Skin epidermis (tissue), 12 donors: Measurements from ENCODE around the gene GOT1.

Experiments
- H3K27ac ChIP-seq, 21 experiments: fragments of 200-600 bp; sonication (generic) in 11 of 21; one replicate each; pipeline ENCODE4 v1.5.0; 2020; ENCODE audit warnings: mild to moderate bottlenecking in 3 of 21, inconsistent platforms in 2 of 21, moderate library complexity in 2 of 21
- H3K4me3 ChIP-seq, 7 experiments: fragments of 200-600 bp; sonication (generic) in 2 of 7; one replicate each; pipeline ENCODE4 v1.5.0; 2020; ENCODE audit warnings: inconsistent platforms in 2 of 7, mild to moderate bottlenecking in 2 of 7, moderate library complexity in 1 of 7

The GOT1 gene

DNA sequence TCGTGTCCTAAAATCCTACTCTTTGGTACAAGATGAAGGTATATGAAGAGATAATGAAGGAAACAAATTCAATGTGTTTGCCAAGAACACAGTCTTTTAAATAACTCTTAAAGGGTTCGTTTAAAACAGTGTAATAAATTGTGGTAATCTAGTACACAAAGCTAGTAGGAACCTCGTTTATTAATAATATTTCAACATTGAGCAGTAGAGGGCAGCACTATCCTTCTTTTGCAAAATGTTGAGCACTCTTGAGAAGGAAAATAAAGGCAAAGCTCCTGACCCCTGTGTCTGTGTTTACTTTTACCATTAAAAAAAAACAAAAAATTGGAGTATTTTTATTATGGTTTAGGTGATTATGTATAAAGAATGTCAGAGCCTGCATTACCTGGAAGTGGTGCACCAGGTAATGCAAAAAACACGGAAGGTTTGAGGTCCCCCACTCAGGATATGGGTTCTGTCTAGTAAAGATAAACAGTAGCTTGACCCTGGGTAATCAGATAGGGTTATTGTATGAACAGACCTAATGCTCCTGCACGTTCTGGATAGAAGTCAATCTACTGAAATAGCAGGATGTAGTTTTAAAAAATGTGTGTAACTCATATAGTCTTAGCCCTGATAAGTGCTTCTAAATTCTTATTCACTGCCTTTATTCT is 5.7 kb upstream of the GOT1 start:
- H3K4me3 ChIP-seq: no peak overlapping the region
- no peak overlapping the region for H3K27ac ChIP-seq

DNA sequence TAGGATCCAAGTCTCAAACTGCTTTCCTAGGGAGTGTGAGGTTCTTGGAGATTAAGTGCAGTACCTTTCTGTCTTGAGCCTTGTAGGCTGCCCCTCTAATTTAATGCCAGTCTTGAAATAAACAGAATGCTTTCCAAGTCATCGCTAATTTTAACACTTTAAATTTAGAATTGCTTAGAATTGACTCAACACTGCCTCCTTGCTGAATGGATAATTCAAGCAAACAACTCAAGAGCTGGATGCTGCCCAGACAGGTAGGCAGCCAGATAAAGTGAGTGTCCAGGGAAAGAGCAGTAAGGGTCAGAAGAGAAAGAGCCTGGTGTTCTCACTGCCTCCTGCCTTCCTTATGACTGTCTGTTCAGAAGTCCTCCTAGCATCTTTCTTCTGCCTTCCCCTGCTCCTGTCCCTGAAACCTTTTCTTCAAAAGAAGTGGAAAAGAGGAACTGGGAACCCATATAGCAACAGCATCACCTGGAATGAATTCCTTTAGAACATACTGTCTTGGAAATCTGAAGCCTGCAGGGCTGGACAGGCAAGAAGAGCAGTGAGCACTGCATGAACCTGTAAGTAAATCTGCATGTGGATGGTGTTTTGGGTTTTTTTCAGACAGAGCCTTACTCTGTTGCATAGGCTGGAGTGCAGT is 3.1 kb upstream of the GOT1 start:
- Histone ChIP-seq H3K27ac (no peak overlapping the region), H3K4me3 (no peak overlapping the region)

DNA sequence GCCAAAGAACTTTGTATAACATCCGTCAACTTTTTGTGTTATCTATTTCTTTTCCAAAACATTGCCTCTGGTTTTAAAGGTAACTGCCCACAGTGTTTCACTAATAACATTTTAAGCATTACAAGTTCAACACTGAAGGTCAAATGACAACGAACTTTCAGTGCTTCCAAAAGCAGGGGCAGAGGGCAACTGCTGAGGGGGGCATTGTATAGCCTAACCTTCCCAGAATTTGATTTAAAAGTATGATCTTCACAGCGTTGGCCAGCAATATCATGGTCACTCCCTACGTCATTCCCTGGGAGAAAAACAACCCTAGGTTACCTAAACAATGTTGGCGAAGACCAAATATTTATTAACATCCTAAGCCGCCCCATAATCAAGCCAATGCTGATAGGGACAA is 2.5 kb upstream of the GOT1 start:
- H3K27ac ChIP-seq: no peak overlapping the region

DNA sequence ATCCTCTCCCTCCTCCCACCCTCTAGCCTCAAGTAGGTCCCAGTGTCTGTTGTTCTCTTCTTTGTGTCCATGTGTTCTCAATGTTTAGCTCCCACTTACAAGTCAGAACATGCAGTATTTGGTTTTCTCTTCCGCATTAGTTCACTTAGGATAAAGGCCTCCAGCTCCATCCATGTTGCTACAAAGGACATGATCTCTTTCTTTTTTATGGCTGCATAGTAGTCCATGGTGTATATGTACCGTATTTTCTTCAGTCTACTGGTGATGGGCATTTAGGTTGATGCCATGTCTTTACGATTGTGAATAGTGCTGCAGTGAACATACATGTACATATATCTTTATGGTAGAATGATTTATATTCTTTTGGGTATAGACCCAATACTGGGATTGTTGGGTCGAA is 1.6 kb upstream of the GOT1 start:
- Histone ChIP-seq H3K4me3 (no peak overlapping the region), H3K27ac (peak overlapping the region in 2 of 21 experiments; percentile 11 to 83)

More for the DNA sequence above, 2.5 kb upstream of the GOT1 start:
- no peak overlapping the region for H3K4me3 ChIP-seq

DNA sequence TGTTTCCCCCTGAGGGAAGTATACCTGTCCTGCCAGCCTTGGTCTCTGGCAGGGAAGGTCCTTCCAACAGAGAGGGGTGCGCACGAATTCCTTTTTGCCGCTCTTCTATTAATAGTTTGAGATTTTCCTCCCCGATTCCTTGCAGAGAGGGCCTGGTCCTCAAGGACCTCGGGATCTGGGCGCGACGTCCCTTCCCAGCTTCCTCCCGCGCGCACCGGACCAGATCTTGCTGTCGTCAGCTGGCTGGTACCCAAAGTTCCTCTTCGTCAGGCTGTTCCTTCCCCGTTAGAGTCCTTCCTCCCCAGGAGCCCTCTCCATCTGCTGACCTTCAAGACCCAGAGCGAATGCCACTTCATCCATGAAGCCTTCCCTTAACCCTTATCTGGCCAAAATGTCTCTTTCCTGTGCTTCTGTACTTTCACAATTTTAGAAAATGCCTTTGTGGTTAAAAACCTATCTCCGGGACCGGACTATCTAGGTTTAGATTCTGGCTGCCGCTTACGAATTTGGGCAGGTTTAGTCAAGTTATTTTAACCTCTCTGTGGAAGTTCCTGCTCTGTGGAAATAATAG is 851 bp upstream of the GOT1 start:
- Histone ChIP-seq H3K4me3 (peak overlapping the region; percentile 50 to 91 (median 82)), H3K27ac (peak overlapping the region; percentile 71 to 97 (median 92))

DNA sequence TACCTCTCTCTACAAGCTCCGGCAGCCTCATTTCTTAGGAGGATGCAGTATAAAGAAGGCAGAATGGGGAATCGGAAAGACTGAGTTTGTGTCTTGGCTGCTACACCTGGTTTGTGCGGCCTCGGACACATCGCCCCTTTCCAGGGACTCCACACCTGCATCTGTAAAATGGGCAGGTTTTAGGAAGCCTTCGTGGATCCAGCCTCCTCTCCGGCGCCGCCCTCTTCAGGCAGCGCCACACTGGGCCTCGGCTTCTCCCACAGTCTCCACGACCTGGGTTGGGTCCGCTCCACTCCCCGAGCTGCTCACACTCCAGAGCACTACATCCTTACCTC is 341 bp downstream of the GOT1 start:
- H3K4me3 ChIP-seq: peak overlapping the region; percentile 50 to 91 (median 82)

DNA sequence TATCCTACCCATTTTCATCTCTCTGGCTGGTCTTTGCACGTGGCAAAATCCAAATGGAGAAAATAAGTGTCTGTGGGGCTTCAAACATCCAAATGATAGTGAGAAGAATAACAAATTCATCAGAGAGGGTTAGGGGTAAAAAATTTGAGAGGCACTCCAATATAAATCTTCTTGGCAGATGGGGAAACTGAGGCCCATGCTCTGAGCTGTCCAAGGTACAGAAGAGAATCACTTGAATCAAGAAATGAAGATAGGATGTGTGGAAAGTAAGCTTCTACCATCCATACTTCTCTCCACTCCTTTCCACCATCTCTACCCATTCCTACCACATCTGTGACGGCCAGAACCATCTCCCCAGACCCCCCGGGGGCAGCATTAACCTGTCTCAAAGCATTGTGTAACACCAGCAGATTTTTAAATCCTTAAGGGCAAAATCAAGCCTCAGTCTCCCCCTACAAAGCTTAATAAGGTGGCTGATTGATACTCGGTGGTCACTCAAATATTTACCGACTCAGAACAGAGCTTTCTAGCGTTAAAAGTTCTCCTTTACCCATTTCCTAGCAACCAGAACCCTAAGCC is 818 bp downstream of the GOT1 start:
- H3K4me3 ChIP-seq: peak overlapping the region; percentile 50 to 91 (median 82)
- peak overlapping the region in 15 of 21 experiments; percentile 19 to 93 (median 80) for H3K27ac ChIP-seq

More for the DNA sequence above, 341 bp downstream of the GOT1 start:
- H3K27ac ChIP-seq: peak overlapping the region in 19 of 21 experiments; percentile 19 to 93 (median 80)

DNA sequence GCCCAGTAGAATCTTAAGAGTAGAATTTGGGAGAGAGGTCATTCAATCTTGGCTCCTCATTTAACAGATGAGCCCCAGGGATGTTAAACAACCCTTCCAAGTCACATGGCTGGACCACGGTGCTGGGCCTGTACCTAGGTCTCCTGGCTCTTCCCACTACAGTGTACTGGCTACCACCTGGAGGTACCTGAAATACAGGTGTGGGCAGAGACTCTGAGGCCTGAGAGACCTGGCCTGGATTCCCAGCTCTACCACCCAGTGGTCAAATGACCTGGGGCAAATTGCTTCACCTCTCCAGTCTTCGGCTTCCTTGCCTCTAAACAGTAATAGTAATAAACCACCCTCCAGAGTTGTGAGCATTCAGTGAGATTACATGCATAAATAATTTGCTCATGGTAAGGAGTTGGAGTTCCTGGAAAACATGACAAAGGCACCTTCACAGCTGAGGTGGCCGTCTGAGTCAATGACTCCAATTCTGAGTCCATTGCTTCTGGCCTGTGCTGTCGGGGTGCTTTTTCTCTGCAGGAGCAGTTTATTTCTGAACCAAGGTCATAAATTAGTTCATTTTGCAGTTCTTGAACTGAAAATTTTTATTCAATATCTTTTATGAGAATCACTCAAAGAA is 2.7 kb downstream of the GOT1 start:
- Histone ChIP-seq H3K4me3 (no peak overlapping the region), H3K27ac (no peak overlapping the region)

DNA sequence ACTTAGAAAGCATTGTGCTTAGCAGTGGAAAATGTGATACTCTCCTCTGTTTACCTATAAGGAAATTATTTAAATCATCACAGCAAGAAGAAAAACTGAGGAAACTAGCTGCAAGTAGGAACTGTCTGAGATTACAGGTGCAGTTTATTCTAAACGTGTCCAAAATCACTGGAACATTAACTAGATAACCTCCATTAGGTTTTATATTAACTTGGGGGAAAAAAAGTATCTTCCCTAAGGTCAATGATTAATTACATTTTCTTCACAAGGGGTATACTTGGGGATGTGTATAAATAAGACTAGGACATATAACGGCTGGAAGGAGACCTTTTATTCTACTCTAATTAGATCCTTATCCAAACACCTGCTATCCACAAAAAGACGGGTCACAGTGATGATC is 3.7 kb downstream of the GOT1 start:
- no peak overlapping the region for H3K27ac ChIP-seq

DNA sequence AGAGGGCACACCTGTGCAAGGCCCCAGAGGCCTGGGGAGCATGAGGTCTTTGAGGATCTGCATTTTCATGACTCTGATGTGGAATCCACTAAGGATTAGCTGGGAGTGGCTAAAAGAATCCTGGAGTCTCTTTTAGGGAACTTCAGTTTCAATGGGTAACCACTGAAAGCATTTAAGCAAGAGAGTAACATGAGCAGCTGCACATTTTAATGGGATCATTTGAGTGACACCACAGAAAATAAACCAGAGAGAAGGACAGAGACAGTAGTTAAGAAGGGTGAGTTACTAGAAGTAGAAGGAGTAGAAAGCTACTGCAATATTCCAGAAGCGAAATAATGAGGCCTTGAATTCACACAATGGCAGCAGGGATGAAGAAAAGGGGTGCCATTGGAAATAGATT is 5.2 kb downstream of the GOT1 start:
- no peak overlapping the region for H3K4me3 ChIP-seq
- H3K27ac ChIP-seq: no peak overlapping the region

More for the DNA sequence above, 3.7 kb downstream of the GOT1 start:
- H3K4me3 ChIP-seq: no peak overlapping the region

DNA sequence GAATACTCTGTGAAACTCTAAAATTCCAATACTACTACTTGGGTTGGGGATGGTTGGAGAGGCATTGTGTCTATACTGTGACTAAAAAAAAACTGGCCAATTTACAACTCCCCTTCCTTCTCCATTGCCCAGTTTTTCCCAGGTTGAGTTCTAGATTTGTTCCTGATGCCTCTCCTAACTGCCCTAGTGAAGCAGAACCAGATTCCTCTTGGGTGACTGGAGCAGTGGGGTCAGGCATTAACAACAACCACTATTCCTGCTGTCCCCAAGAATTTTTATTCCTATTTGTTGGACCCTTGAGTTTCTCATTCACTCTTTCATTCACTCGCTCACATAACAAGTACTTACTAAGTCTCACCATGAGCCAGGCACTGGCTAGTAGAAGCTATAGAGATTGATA is 5.8 kb downstream of the GOT1 start:
- no peak overlapping the region for H3K27ac ChIP-seq
- no peak overlapping the region for H3K4me3 ChIP-seq

DNA sequence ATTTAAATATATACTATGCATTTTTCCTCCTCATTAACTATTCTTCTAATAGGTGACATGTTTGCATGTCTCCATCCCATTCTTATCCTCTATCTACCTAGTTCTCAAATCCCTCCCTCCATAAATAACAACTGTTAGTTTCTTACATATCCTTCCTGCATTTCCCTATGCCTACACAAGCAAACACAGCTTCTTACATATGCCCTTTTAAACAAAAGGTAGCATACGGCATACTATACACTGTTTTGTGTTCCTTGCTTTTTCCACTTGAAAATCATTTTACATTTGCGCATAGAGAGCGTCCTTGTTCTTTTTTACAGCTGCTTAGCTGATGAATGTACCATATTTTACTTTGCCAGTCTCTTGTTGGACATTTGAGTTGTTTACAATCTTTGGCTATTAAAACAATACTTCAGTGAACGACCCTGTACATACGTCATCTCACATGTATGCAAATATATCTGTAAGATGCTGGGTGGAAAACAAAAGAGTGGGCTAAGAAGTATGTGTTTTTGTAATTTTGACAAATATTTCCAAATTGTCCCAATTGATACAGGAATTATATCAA is 7.8 kb downstream of the GOT1 start:
- Histone ChIP-seq H3K4me3 (no peak overlapping the region), H3K27ac (no peak overlapping the region)

DNA sequence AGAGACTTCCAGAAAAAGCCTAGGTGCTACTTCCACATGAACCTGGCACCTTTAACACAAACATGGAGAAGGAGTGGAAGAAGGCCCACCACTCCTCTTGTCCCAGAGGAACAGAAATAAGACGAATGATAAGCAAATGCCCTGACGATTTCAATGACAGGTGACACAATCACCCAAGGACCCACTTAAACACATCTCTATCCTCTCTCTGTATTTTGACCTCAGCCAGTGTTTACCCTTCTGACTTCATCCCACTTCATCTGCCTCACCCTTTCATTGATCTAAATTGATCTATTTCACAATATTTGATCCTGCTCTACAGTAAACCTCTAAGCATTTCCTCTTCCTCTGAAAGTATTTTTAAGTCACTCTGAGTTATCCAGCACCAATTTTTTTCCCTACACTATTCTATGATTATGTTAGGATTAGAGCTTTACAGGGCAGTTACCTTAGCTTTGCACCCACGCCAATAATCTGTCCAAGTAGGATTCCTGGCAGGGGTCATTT is 9.1 kb downstream of the GOT1 start:
- Histone ChIP-seq H3K4me3 (no peak overlapping the region), H3K27ac (no peak overlapping the region)

DNA sequence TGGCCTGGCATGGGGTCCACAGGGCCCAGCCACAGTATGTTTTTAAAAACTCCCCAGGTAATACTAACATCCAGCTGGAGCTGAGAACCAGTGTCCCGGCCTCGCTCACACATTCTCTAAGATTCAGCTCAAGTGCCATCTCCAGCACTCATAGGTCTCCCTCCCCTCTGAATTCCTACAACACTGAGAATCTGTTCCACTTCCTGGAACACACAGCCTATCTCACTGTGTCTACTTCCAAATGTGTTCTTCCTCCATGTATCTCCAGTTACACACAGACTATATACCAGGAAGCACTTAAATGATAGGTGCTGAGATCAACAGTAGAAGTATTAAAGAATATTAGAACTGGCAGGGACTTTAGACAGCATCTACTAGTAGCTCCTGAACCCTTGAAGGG is 10.7 kb downstream of the GOT1 start:
- Histone ChIP-seq H3K27ac (no peak overlapping the region), H3K4me3 (no peak overlapping the region)

DNA sequence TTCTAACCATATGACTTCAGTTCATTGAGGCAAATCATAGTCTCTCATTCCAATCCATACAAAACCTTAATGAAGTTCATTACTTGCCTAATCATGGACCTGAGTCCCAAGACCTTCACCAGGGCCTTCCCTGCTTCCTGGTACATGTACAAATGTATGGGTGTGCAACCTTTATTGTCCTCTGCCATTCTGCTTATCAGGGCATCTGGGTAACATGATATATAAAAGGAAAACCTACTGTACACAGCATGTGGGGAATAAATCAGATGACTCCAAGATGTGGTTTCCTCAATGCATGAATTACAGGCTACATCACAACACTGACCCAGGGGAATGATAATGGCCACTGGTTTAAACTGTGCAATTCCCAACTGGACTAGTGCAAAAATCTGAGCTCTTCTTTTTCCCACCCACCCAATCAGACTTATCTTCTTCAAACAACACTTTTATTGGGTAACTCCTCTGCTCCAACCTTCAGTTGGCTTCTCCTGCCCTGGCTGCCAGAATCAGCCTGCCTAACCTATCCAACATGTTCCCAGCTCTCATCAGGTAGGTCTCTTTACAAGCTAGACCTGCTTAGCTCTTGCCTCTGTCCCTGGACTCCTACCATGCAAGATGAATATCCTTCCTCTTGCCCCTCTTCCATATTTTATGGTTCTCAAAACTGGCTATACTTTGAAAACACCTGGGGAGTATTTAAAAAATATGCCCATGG is 11.4 kb downstream of the GOT1 start:
- no peak overlapping the region for H3K27ac ChIP-seq

DNA sequence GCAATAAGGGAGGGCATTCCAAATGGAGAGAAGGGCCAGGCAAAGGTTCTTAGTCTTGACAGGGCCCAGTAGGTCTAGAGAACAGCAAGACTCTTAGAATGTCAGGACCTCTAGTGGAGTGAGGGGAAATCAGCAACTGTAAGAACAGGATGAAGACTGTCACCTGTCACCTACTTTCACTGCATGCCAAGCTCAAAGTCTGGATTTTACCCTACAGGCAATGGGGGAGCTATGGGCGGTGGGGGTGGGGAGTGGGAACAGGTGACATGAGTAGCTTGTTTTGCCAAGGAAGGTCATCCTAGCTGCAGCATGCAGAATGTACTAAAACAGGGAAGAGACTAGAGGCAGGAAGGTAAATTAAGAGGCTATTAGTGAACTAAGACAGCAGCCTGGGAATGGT is 18.3 kb downstream of the GOT1 start:
- Histone ChIP-seq H3K4me3 (no peak overlapping the region), H3K27ac (no peak overlapping the region)

More for the DNA sequence above, 11.4 kb downstream of the GOT1 start:
- no peak overlapping the region for H3K4me3 ChIP-seq

DNA sequence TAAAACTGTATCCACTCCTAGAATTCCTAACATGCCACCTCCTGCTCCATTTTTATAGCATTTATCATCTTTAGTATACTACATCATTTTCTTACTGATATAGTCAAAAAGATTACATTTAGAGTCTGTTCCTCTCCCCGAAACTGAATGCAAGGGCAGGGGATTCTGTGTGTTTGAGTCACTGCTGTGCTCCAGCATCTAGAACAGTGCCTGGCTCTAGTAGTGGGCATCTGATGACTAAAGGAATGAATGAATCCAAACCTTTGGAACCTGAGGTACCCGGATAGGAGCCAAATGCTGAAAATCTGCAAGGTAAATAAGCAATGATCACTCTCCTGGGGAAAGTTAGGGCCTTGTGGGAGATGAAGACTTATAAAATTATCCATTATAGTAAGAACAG is 18.9 kb downstream of the GOT1 start:
- Histone ChIP-seq H3K4me3 (no peak overlapping the region), H3K27ac (no peak overlapping the region)

DNA sequence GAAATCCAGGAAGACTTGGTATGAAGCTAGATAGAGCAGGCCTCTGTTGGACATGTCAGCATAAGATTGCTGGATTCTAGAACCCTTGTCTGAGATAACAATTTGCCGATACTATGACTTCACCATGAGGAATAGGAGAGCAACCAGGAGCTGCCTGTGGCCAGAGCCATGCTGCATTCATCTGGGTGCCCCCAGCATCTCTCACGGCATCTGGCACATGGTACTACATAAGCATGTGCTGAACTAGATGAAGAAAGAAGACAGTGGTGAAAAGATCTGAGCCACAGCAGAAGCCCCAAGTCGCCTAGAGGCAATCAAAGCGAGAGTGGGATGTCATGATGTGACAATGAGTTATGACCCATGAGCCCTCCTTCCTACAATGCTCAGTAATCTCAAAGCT is 19.5 kb downstream of the GOT1 start:
- Histone ChIP-seq H3K4me3 (no peak overlapping the region), H3K27ac (no peak overlapping the region)

DNA sequence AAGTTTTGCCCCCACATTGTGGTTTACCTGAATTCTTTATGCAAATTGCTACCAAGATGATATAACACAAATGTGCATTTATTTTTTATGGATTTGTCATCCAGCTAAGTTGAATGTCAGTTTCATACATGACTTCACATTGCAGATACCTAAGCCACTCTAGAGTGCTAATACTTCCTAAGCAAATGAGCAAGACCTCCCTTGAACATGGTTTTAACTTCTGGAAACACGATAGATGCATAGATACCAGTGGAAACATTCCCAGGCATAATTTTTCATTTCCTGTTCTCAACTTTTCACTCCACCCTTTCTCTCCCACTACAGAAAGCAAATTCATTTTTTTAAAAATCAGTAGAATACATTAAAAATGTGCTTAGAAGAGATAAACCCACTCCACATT is 20.3 kb downstream of the GOT1 start:
- no peak overlapping the region for H3K27ac ChIP-seq

More for the DNA sequence above, 20.3 kb downstream of the GOT1 start:
- H3K4me3 ChIP-seq: no peak overlapping the region
